Measurements from ENCODE around the gene AKR1E2.

The AKR1E2 gene

GRCh38 chr10:4839353-4839752 lies 13.3 kb downstream of the AKR1E2 start:
- H3K4ac ChIP-seq (ENCODE audit: low read depth, low read length), result no peak overlapping the region
- H2AK5ac ChIP-seq (ENCODE audit: low read length), result no peak overlapping the region
- H2BK120ac ChIP-seq (ENCODE audit: insufficient read depth, low read length, poor library complexity), result no peak overlapping the region
- no peak overlapping the region for H3K23ac ChIP-seq (ENCODE audit: low read length)
- H3K4me3 ChIP-seq (ENCODE audit: low read depth, low read length), result no peak overlapping the region
- H2BK12ac ChIP-seq (ENCODE audit: low read length), result no peak overlapping the region
- H3K79me2 ChIP-seq (ENCODE audit: control insufficient read depth, insufficient read depth, low read length, poor library complexity), result no peaks in the 10 kb centered on the region
- no peak overlapping the region for H4K8ac ChIP-seq (ENCODE audit: low read depth, low read length)
- H3K18ac ChIP-seq (ENCODE audit: low read length), result no peak overlapping the region
- H3K36me3 ChIP-seq (ENCODE audit: control insufficient read depth in 1 of 2, insufficient read depth in 2 of 2, low read length in 2 of 2), result no peaks in the 10 kb centered on the region
- no peaks in the 10 kb centered on the region for H3K4me1 ChIP-seq (ENCODE audit: control insufficient read depth in 1 of 2, insufficient read depth in 2 of 2, low read length in 2 of 2)
- no peaks in the 10 kb centered on the region for H3K27me3 ChIP-seq (ENCODE audit: insufficient read depth, low read length)
- no peak overlapping the region for H3K9ac ChIP-seq (ENCODE audit: low read length)
- no peak overlapping the region for H2AFZ ChIP-seq (ENCODE audit: insufficient read depth, low read length, poor library complexity)
- whole genome bisulfite sequencing (ENCODE audit: extremely low coverage, insufficient coverage, insufficient read length), result no CpG with 5 or more reads among the region's 4 CpGs
- no peak for DNase-seq
- no peak overlapping the region for H3K27ac ChIP-seq (ENCODE audit: low read depth, low read length)
- no peaks in the 10 kb centered on the region for H3K79me1 ChIP-seq (ENCODE audit: low read length)
- H3K4me2 ChIP-seq (ENCODE audit: low read length), result no peak overlapping the region
- no peak overlapping the region for H3K14ac ChIP-seq (ENCODE audit: low read length)
- peaks cover 4% of the 10 kb centered on the region for H3K9me3 ChIP-seq (ENCODE audit: insufficient read depth, low read depth, low read length)
- no peak overlapping the region for H4K91ac ChIP-seq (ENCODE audit: low read depth, low read length)
- H4K12ac ChIP-seq (ENCODE audit: low read depth, low read length), result no peak overlapping the region
- H2BK5ac ChIP-seq (ENCODE audit: low read depth, low read length, poor library complexity), result no peak overlapping the region

- H2AK5ac ChIP-seq (ENCODE audit: low read length), result no peak overlapping the region
- no CpG with 5 or more reads among the region's 2 CpGs for WGBS (ENCODE audit: extremely low coverage, insufficient coverage, insufficient read length)
- DNase-seq, result no peak
- no peak overlapping the region for H3K27ac ChIP-seq (ENCODE audit: low read depth, low read length)
- H2BK120ac ChIP-seq (ENCODE audit: insufficient read depth, low read length, poor library complexity), result peak overlapping the region; percentile 21
- H3K4me1 ChIP-seq (ENCODE audit: control insufficient read depth in 1 of 2, insufficient read depth in 2 of 2, low read length in 2 of 2), result no peaks in the 10 kb centered on the region
- H2AFZ ChIP-seq (ENCODE audit: insufficient read depth, low read length, poor library complexity), result no peak overlapping the region
- no peaks in the 10 kb centered on the region for H3K27me3 ChIP-seq (ENCODE audit: insufficient read depth, low read length)
- no peak overlapping the region for H2BK5ac ChIP-seq (ENCODE audit: low read depth, low read length, poor library complexity)
- peak overlapping the region; percentile 5 for H2BK12ac ChIP-seq (ENCODE audit: low read length)
- H4K8ac ChIP-seq (ENCODE audit: low read depth, low read length), result no peak overlapping the region
- H3K4ac ChIP-seq (ENCODE audit: low read depth, low read length), result no peak overlapping the region
- no peak overlapping the region for H3K14ac ChIP-seq (ENCODE audit: low read length)
- H3K4me2 ChIP-seq (ENCODE audit: low read length), result no peak overlapping the region
- H3K79me2 ChIP-seq (ENCODE audit: control insufficient read depth, insufficient read depth, low read length, poor library complexity), result no peaks in the 10 kb centered on the region
- H3K9ac ChIP-seq (ENCODE audit: low read length), result no peak overlapping the region
- peaks cover 4% of the 10 kb centered on the region for H3K9me3 ChIP-seq (ENCODE audit: insufficient read depth, low read depth, low read length)
- no peak overlapping the region for H3K4me3 ChIP-seq (ENCODE audit: low read depth, low read length)
- H3K23ac ChIP-seq (ENCODE audit: low read length), result no peak overlapping the region
- H3K36me3 ChIP-seq (ENCODE audit: control insufficient read depth in 1 of 2, insufficient read depth in 2 of 2, low read length in 2 of 2), result no peaks in the 10 kb centered on the region
- H3K18ac ChIP-seq (ENCODE audit: low read length), result no peak overlapping the region
- no peaks in the 10 kb centered on the region for H3K79me1 ChIP-seq (ENCODE audit: low read length)
- peak overlapping the region; percentile 11 for H4K91ac ChIP-seq (ENCODE audit: low read depth, low read length)
- H4K12ac ChIP-seq (ENCODE audit: low read depth, low read length), result no peak overlapping the region
Observed at GRCh38 chr10:4840151-4840550, 14.1 kb downstream of the AKR1E2 start.

GRCh38 chr10:4843525-4844180 lies 17.6 kb downstream of the AKR1E2 start:
- H3K79me1 ChIP-seq (ENCODE audit: low read length), result no peaks in the 10 kb centered on the region
- no peak overlapping the region for H4K91ac ChIP-seq (ENCODE audit: low read depth, low read length)
- no peaks in the 10 kb centered on the region for H3K79me2 ChIP-seq (ENCODE audit: control insufficient read depth, insufficient read depth, low read length, poor library complexity)
- H3K4me1 ChIP-seq (ENCODE audit: control insufficient read depth in 1 of 2, insufficient read depth in 2 of 2, low read length in 2 of 2), result peaks cover 0 to 2% of the 10 kb centered on the region in 2 experiments
- H2BK5ac ChIP-seq (ENCODE audit: low read depth, low read length, poor library complexity), result no peak overlapping the region
- H4K8ac ChIP-seq (ENCODE audit: low read depth, low read length), result no peak overlapping the region
- peaks cover 6% of the 10 kb centered on the region for H3K9me3 ChIP-seq (ENCODE audit: insufficient read depth, low read depth, low read length)
- no peak overlapping the region for H3K9ac ChIP-seq (ENCODE audit: low read length)
- H3K18ac ChIP-seq (ENCODE audit: low read length), result no peak overlapping the region
- no peak overlapping the region for H4K12ac ChIP-seq (ENCODE audit: low read depth, low read length)
- H3K4ac ChIP-seq (ENCODE audit: low read depth, low read length), result no peak overlapping the region
- no peaks in the 10 kb centered on the region for H3K27me3 ChIP-seq (ENCODE audit: insufficient read depth, low read length)
- no peak overlapping the region for H2AK5ac ChIP-seq (ENCODE audit: low read length)
- no peak overlapping the region for H2BK120ac ChIP-seq (ENCODE audit: insufficient read depth, low read length, poor library complexity)
- peak overlapping the region; percentile 34 for H3K4me3 ChIP-seq (ENCODE audit: low read depth, low read length)
- no peak overlapping the region for H2BK12ac ChIP-seq (ENCODE audit: low read length)
- no peak overlapping the region for H3K4me2 ChIP-seq (ENCODE audit: low read length)
- H3K14ac ChIP-seq (ENCODE audit: low read length), result no peak overlapping the region
- H3K23ac ChIP-seq (ENCODE audit: low read length), result no peak overlapping the region
- no peak overlapping the region for H3K27ac ChIP-seq (ENCODE audit: low read depth, low read length)
- no peak overlapping the region for H2AFZ ChIP-seq (ENCODE audit: insufficient read depth, low read length, poor library complexity)
- WGBS (ENCODE audit: extremely low coverage, insufficient coverage, insufficient read length), result no CpG with 5 or more reads among the region's 16 CpGs
- H3K36me3 ChIP-seq (ENCODE audit: control insufficient read depth in 1 of 2, insufficient read depth in 2 of 2, low read length in 2 of 2), result no peaks in the 10 kb centered on the region
- DNase-seq, result no peak

GRCh38 chr10:4844864-4845263 lies 18.9 kb downstream of the AKR1E2 start:
- no peak overlapping the region for H3K9ac ChIP-seq (ENCODE audit: low read length)
- no peak overlapping the region for H3K14ac ChIP-seq (ENCODE audit: low read length)
- no peaks in the 10 kb centered on the region for H3K27me3 ChIP-seq (ENCODE audit: insufficient read depth, low read length)
- H2AK5ac ChIP-seq (ENCODE audit: low read length), result no peak overlapping the region
- no peak overlapping the region for H3K27ac ChIP-seq (ENCODE audit: low read depth, low read length)
- no peak overlapping the region for H3K23ac ChIP-seq (ENCODE audit: low read length)
- no peaks in the 10 kb centered on the region for H3K36me3 ChIP-seq (ENCODE audit: control insufficient read depth in 1 of 2, insufficient read depth in 2 of 2, low read length in 2 of 2)
- no peak overlapping the region for H3K4ac ChIP-seq (ENCODE audit: low read depth, low read length)
- H2BK12ac ChIP-seq (ENCODE audit: low read length), result no peak overlapping the region
- H3K4me1 ChIP-seq (ENCODE audit: control insufficient read depth in 1 of 2, insufficient read depth in 2 of 2, low read length in 2 of 2), result peaks cover 0 to 2% of the 10 kb centered on the region in 2 experiments
- no peak overlapping the region for H2BK5ac ChIP-seq (ENCODE audit: low read depth, low read length, poor library complexity)
- no peak overlapping the region for H4K12ac ChIP-seq (ENCODE audit: low read depth, low read length)
- DNase-seq, result no peak
- no peak overlapping the region for H4K91ac ChIP-seq (ENCODE audit: low read depth, low read length)
- no peak overlapping the region for H3K4me2 ChIP-seq (ENCODE audit: low read length)
- H3K9me3 ChIP-seq (ENCODE audit: insufficient read depth, low read depth, low read length), result peaks cover 6% of the 10 kb centered on the region
- no CpG with 5 or more reads among the region's 25 CpGs for WGBS (ENCODE audit: extremely low coverage, insufficient coverage, insufficient read length)
- no peaks in the 10 kb centered on the region for H3K79me1 ChIP-seq (ENCODE audit: low read length)
- no peak overlapping the region for H2AFZ ChIP-seq (ENCODE audit: insufficient read depth, low read length, poor library complexity)
- no peak overlapping the region for H3K4me3 ChIP-seq (ENCODE audit: low read depth, low read length)
- H3K79me2 ChIP-seq (ENCODE audit: control insufficient read depth, insufficient read depth, low read length, poor library complexity), result no peaks in the 10 kb centered on the region
- no peak overlapping the region for H4K8ac ChIP-seq (ENCODE audit: low read depth, low read length)
- no peak overlapping the region for H2BK120ac ChIP-seq (ENCODE audit: insufficient read depth, low read length, poor library complexity)
- H3K18ac ChIP-seq (ENCODE audit: low read length), result no peak overlapping the region

Measured in trophoblast cell (in vitro differentiated cells and primary cell).